ENCODE data around the gene ARID4B.
"Not testable (repeated sequence)": the region's sequence is repeated elsewhere in the genome, so short reads cannot be mapped to it uniquely, and the experiment has no call there.

ARID4B gene

DNA sequence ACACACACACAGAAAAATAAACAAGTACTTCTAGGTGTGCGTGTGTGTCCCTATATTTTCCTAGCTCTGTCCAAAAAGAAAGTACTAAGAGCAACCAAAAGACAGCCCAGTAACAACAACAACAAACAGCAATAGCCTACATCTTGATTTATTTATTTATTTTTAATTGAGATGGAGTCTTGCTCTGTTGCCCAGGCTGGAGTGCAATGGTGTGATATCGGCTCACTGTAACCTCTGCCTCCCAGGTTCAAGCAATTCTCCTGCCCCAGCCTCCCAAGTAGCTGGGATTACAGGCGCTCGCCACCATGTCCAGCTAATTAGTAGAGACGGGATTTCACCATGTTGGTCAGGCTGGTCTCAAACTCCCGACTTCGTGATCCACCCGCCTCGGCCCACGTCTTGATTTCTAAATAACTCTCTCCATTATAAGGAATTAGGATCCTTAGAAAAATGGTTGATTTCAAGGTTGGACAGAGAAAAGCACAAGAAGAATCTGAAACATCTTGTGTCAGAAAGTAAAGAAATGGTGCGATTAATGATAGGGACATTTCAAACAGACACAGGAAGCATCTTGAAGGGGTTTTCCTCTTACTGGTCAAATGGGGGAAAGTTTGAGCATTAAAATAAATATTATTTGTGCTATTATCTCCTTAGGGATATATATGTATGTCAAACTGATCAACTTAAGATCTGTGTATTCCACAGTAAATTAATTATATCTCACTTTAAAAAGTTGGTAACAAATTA lies 59.4 kb downstream of the ARID4B start:
- no peak for DNase-seq

DNA sequence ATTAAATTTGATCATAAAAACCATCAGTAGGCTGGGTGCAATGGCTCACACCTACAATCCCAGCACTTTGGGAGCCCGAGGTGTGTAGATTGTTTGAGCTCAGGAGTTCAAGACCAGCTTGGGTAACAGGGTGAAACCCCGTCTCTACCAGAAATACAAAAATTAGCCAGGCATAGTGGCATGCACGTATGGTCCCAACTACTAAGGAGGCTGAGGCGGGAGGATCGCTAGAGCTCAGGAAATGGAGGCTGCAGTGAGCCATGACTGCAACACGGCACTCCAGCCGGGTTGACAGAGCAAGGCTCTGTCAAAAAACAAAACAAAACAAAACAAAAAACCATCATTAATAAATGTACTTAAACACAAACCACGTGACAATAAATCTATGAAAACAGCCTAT lies 61.0 kb downstream of the ARID4B start:
- DNase-seq = no peak

DNA sequence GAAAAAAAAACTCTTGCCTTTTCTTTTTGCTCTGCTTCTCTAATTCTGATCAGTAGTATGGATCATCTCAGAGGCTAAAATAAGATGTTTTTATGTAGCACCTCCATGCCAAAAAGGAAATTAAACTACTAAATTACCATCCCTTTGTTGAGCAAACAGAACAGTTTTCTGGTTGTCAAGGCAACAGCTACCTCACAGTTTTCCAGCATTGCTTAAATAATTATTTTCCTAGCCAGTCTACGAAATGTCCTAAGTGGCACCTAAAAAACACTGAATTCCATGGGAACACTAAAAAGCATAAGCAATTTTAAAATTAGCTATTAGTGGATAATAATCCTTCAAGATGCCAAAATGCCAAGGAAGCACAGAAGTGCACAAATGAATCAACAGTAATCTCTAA lies 61.7 kb downstream of the ARID4B start:
- DNase-seq = no peak

DNA sequence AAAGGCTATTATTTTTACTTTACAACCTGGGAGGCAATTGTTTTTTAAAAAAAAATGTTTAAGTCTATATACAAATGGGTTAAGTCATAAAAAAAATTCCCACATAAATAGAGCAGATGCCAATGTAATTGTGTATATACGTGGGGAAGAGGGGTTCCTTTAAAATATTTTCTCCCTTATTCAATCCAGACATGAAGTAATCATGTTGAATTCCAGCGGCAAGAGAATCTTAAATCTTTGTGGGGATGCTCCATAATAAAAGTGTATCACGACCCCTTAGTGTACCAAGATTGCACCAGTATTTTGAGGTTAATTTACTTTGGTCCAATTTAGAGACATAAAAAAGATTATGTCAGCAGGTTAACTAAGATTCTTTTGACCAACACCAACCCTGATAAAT lies 62.1 kb downstream of the ARID4B start:
- no peak for DNase-seq

DNA sequence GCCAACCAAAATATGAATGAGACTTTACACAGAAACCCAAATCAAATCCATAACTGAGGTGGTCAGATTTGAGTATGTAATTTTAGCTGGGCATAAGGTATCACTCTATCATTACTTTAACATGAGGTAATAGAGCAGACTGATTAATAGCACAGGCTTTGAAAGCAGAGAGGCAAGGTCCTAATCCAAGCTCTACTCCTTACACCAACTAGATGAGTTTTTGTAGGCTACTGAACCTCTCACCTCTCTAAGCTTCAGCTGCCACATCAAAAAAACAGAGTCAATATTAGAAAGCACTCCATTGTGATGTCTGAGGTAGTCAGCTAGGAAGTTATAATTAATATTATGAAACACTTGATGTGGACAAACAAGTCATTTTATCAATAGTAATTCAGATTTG lies 63.7 kb downstream of the ARID4B start:
- no peak for DNase-seq

DNA sequence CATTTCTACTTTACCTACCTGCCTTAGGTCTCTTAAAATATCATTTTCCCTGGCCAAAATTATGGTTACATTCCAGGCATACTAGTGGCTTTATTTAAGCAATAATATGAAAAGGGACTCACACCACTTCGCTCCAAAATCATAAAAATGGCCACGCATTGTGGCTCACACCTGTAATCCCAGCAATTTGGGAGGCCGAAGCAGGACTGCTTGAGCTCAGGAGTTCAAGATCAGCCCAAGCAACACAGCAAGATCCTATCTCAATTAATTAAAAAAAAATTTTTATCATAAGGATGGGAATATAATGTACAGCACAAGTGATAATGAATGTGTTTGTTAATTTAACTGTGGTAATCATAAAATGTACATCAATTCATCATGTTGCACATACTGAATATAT lies 65.4 kb downstream of the ARID4B start:
- DNase-seq = no peak

DNA sequence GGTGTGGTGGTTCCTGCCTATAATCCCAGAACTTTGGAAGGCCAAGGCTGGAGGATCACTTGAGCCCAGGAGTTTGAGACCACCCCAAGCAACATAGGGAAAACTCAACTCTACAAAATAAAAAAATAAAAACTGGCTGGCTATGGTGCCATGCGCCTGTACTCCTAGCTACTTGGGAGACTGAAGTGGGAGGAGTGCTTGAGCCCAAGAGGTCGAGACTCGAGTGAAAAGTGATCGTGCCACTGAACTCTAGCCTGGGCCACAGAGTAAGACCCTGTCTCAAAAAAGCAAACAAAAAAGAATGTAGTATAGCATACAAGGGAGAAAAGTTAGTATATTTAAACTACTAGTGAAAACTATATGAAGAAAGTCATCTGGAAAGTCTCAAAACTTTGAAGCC lies 66.7 kb downstream of the ARID4B start:
- DNase-seq = no peak

DNA sequence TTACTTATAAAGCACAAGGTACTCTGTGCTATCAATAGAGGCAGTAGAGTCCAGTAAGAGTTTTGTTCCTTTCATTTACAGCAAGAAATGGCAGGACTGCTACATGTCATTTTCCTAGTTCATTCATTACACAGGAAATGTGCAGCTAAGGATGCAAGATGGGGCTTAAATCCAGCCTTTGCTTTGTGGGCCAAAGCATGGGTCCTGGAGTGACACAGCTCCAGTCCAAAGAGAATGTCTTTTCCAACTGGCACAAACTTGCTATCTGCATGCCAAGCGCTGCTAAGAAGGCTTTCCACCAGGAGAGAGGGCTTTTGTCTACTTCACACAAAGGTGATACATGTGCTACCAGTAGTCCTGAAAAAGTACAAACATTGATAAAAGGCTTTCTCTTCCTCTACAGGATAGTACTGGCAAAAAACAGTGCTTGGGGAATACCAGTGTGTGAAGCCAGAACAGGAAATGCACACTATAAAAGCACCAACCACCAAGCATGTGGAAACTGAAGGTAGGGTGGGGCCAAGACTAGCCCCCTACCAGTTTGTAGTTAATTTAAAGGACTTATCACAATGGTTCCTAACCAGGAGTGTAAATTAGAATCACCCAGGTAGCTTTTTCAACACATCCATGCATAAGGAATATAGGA lies 68.7 kb downstream of the ARID4B start:
- no peak for DNase-seq

DNA sequence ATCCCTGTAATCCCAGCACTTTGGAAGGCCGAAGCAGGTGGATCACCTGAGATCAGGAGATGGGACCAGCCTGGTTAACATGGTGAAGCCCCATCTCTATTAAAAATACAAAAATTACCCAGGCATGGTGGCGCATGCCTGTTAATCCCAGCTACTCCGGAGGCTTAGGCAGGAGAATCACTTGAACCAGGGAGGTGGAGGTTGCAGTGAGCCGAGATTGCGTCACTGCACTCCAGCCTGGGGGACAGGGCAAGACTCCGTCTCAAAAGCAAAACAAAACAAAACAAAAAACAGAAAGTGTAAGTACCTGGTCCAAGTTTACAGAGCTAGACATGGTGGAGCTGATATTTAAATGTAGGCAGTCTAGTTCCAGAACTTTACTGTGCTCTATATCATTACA lies 69.9 kb downstream of the ARID4B start:
- DNase-seq = not testable (repeated sequence)

DNA sequence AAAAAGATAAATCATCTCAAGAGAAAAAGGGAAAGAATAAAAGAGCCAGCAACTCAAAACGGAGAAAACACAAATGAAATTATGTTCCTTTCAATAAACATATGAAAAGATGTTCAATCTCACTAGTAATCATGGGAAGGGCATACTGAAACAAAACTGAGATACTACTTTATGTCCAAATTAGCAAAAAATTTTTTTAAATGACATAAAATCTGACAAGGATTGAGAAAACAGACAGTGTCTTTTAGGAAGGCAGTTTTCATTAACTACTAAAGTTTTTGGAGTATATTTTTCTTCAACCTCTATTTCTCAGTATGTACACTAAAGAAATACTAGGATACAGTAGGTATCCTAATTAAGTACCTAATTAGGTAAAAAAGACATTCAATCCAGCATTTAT lies 73.3 kb downstream of the ARID4B start:
- no peak for DNase-seq

DNA sequence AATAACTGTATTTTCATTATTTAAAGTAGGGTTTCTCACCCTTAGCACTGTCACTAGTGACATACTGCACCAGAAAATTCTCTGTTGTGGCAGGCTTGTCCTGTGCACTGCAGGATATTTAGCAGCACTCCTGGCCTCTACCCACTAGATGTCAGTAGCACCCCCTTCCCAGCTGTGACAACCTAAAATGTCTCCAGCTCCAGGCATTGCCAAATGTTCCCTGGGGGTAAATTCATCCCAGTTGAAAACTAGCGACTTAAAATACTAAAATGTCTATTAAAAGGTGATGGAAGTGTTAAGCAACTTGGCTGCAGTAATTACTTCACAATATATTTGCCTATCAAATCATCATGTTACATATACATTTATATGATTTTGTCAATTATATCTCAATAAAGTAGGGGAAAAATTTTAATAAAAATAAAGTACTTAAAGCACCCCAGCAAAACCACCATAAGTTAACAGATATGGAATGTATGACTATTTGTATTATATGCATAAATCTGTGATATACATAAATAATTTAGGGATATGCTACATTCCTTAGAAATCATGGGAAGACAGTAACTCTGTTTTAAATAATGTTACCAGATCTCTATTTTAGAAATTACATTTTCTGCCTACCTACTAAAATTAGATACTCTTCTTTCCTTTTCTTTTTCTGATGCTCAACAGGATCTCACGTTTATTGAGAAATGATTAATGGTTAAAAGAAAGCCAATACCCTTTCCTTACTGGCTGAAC lies 74.6 kb downstream of the ARID4B start:
- DNase-seq = peak; percentile 73

DNA sequence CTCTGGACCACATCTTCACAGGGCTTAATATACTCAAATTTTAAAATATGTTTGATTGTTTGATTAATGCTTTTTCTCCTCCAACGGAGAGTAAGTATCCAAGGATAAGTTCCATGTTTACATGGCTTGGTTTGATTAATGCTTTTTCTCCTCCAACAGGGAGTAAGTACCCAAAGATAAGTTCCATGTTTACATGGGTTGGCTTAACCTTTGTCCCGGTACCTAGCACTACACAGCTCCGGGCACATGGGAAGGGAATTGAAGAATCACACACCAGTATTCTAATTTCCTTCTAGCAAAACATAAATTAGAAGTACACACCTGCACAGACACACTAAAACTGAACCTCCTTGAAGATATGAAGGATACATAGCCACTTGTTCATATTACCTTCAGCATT lies 77.5 kb downstream of the ARID4B start:
- DNase-seq = no peak

DNA sequence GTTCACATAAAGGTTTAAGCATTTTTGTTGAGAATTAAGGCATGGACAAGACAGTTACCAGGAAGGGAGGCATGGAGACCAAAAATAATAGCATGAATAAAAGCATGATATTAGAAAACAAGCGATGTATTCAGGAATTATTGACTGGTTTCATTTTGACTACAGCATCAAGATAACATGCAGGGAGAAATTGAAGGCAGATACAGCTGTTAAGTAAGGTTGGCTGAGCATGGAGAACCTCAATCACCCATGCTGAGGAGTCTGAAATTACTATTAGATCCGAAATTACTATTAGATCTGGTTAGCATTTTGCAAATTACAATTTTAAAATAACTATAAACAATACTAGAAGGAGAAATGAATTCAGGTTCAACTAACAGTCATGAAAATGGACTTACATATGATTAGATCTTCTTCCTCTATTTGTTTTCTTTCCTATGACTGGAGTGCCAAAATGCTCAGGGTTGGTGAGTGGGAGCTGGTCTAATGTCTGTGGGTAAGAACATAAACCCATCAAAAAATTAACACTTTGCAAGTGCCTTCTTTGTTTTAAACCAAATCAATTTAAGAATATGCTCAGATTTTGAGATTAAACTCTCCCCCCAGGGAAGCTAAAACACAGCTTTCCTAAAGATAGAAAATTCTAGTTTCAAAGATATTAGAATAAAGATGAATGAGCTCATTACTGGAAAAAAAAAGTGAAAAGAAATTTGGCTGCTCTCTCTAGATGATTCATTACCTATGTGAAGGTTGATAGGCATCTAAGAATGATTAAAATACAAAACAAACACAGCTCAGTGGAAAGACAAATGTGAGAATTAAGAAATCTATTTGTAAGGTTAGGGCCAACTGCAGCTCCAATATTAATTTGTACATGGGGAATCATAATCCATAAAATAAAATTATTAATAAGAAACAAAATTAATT lies 81.7 kb downstream of the ARID4B start:
- DNase-seq = peak; percentile 14

DNA sequence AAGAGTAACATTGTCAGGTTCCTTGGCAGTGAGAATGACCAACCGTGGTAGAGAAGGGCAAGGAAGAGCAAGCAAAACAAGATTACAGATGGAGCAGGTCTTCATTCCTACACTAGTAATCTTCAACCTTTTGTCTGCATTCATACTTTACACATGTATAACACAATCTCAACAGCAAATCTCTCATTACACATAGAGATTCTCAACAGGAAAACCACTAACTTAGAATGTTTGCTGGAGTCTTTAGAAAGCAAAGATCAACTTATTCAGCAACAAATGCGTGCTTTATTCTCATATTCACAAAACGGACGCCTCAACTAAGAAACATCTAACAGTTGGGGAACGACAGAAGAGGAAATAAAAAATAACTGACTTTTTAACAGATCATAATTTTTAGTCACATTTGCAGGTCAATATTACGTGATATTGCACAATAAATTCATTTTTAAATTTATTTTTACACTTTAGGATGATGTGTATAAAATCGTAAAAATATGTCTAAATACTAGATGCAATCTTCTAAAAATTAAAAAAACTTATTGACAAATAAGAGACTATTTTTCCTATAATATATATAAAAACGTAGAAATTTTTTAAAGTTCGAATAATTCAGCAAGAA lies 82.9 kb downstream of the ARID4B start:
- DNase-seq = peak; percentile 14

DNA sequence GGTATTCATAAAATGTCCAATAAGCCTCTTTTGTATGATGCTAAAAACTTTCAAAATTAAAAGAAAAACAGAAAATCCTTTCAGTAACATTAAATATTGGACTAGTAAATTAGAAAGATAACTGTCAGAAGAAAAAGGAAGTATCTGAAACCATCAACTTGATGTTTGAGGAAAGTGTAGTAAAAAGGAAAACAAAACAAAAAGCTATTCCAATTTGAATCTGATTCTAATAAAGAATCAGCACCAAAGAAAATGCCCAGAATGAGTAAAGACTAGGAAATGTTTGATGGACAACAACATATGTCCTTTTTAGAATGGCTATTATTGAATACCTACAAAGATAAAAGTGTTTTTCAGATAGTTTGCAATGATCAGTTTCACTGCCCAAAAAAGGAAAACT lies 87.0 kb downstream of the ARID4B start:
- DNase-seq = no peak

DNA sequence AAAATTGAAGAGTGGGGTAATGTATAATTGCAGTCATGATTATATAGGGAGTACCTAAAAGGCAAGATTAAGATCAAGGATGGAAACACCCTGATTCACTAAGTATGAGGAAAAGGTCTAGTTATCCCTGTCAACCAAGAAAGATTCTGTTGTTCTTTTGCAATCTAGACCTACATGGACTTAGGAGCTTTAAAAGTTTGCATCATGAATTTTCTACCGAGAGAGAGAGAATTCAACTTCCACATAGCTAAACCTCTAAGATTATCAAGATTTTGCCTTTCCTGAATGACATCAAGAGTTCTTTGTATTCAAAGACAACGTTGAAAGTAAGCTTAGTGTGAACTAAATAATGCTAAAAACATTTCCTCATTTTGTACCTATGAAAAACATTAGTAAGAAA lies 88.1 kb downstream of the ARID4B start:
- no peak for DNase-seq

DNA sequence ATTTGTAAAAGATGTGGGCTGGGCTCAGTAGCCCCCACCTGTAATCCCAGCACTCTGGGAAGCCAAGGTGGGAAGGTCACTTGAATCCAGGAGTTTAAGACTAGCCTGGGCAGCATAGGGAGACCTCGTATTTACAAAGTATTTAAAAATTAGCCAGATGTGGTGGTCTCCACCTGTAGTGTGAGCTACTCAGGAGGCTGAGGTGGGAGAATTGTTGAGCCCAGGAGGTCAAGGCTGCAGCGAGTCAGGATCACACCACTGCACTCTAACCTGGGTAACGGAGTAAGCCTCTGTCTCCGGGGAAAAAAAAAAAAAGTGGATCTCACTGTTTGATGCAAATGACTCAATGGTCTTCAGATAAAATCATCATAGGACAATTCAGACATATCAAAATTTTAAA lies 89.4 kb downstream of the ARID4B start:
- DNase-seq = no peak

DNA sequence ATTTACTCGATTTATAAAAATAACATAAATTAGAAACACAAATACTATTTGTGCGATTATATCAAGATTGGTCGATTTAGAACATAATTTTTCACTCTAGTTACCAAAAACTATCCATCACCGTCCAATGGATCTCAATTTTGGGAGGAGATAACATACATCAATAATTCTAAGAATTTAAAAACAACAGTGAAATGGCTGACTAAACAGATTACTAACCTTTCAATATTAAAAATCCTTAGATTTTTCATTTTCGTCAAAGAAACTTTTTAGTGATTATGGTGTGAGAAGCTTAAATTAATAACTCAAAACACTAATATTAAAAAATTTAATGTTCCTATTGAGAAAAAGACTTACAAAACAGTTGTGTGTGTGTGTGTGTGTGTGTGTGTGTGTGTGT lies 91.9 kb downstream of the ARID4B start:
- DNase-seq = no peak

DNA sequence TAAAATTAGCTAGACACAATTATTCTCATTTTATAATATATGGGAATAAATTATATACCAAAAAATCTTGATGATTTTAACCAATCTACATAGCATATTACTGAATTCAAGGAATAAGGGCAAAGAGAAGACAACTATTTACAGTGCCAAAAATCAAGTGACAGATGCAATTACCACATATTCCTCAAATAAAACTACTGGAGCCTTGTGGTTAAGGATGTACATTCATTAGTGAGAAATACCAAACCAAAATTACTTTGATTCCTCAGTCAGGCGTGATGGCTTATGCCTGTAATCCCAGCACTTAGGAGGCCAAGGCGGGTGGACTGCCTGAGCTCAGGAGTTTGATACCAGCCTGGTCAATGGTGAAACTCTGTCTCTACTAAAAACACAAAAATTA lies 98.1 kb downstream of the ARID4B start:
- no peak for DNase-seq

DNA sequence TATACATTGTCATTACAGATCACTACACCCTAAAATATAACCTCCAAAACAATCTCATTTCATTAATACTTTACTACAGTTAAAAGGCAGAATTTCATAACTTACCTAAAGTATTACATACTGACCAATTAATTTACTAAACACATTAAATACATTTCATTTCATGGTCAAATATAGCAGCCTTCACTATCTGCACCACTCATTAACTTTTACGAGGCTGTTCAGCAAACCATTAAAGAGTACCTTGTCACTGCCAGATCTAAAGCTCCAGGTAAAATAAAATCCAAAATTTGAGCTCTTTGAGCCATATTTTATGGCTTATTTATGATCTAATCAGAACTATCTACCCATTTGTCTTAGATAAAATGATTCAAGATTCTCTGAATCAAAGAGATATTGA lies 100.6 kb downstream of the ARID4B start:
- DNase-seq = no peak

DNA sequence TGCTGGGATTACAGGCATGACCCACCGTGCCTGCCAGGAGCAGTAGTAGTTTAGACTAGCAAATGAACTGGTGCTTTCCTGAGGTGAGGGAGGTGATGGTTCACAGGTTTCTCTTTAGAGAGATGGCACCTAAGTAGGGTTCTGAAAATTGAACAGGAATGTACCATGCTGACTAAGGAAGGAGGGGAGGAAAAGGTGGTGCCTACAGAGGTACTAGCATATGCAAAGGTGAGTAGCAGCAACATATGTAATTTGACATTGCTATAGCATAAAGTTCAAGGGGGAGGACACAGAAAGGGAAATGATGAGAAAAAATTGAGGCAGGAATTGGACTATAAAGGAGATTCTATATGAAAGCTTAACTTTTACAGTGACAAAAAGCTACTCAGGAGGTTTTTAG lies 101.0 kb downstream of the ARID4B start:
- DNase-seq = no peak

DNA sequence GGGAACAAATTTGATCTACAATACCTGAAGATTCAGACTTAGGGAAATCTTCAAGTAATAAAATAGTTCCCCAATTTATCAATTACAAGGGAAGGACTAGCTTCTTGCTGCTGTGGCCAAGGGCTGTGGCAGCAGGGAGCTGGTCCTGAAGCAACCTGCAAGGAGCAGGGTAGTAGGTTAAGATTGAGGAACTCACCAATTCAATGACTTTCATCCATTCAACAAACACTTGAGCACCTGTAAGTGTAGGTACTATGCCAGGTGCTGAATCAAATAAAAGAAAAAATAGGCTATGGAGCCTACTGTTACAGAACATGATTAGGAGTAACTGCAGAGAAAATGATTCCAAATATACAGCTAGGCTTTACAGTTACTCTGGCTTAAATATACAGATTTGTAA lies 102.7 kb downstream of the ARID4B start:
- no peak for DNase-seq

All from activated CD4-positive, alpha-beta T cell treated with anti-CD3 and anti-CD28 coated beads, Interleukin-2, Interleukin-6, amounts not matched to agents 100 ng/mL and 50 ng/mL, durations not matched to agents 16 hours and 8 hours (primary cell).